Neural cell (in vitro differentiated cells): ENCODE results near the gene CTDSP2. TPM values are rescaled to one million over a fixed set of nuclear protein-coding genes. Genes with fewer than 3 reads are reported as not detected.

Experiments
- H2AFZ ChIP-seq: fragments of 200-600, 300-800 bp; sonication (generic), shearing (Covaris generic); 2 replicates; pipeline ENCODE4 v1.6.0; 2014; ENCODE audit warnings: low read depth, mild to moderate bottlenecking, antibody characterized with exemption, low read length, moderate library complexity
- H3F3A ChIP-seq: fragments of 200-600 bp; shearing (Covaris generic); 2 replicates; pipeline ENCODE4 v1.6.1; 2016; ENCODE audit warnings: mild to moderate bottlenecking, moderate library complexity, mixed read lengths, antibody characterized with exemption, low read length; ENCODE audit not compliant: insufficient read depth, poor library complexity, severe bottlenecking
- H3K27ac ChIP-seq: fragments of 200-600, 300-800 bp; sonication (generic), shearing (Covaris generic); 2 replicates; pipeline ENCODE4 v1.5.1; 2014; ENCODE audit warnings: mild to moderate bottlenecking, low read length, moderate library complexity
- H3K27me3 ChIP-seq: fragments of 300-800, 200-600 bp; sonication (generic), shearing (Covaris generic); 2 replicates; pipeline ENCODE4 v1.6.0; 2014; ENCODE audit warnings: mild to moderate bottlenecking, low read depth, low read length, moderate library complexity; ENCODE audit not compliant: insufficient read depth
- H3K36me3 ChIP-seq: fragments of 300-800, 200-600 bp; sonication (generic), shearing (Covaris generic); 2 replicates; pipeline ENCODE4 v1.5.1; 2014; ENCODE audit warnings: mild to moderate bottlenecking, antibody characterized with exemption, low read length, moderate library complexity; ENCODE audit not compliant: insufficient read depth
- H3K4me2 ChIP-seq: fragments of 300-800, 200-600 bp; sonication (generic), shearing (Covaris generic); 2 replicates; pipeline ENCODE4 v1.6.0; 2014; ENCODE audit warnings: mild to moderate bottlenecking, low read length
- H3K4me3 ChIP-seq: fragments of 300-800, 200-600 bp; sonication (generic), shearing (Covaris generic); 2 replicates; pipeline ENCODE4 v1.5.1; 2014; ENCODE audit warnings: mild to moderate bottlenecking, low read length, moderate library complexity
- H3K79me2 ChIP-seq: fragments of 200-600 bp; shearing (Covaris generic); replicated peaks from 2 replicates; pipeline ENCODE4 v1.6.0; 2014; ENCODE audit warnings: mild to moderate bottlenecking, low read length, moderate library complexity; ENCODE audit not compliant: insufficient read depth
- H3K9ac ChIP-seq: fragments of 300-800, 200-600 bp; sonication (generic), shearing (Covaris generic); 2 replicates; pipeline ENCODE4 v1.6.1; 2016; ENCODE audit warnings: mild to moderate bottlenecking, low read length, mixed read lengths
- H3K9me2 ChIP-seq: fragments of 200-600 bp; shearing (Covaris generic); 2 replicates; pipeline ENCODE4 v1.6.1; 2016; ENCODE audit warnings: mild to moderate bottlenecking, low read length, mixed read lengths; ENCODE audit not compliant: insufficient read depth
- H3K9me3 ChIP-seq: fragments of 200-600, 300-800 bp; sonication (generic), shearing (Covaris generic); 2 replicates; pipeline ENCODE4 v1.6.1; 2016; ENCODE audit warnings: mild to moderate bottlenecking, mixed run types, low read length, moderate library complexity, mixed read lengths
- H4K20me1 ChIP-seq: fragments of 200-600 bp; shearing (Covaris generic); 2 replicates; pipeline ENCODE4 v1.6.1; 2016; ENCODE audit warnings: mild to moderate bottlenecking, mixed run types; ENCODE audit not compliant: insufficient read depth
- CTCF ChIP-seq: fragments of 450-650 bp; IDR thresholded peaks from 2 replicates; pipeline ENCODE4 v1.5.1; 2014; ENCODE audit warnings: antibody characterized with exemption, mild to moderate bottlenecking, moderate library complexity; ENCODE audit not compliant: poor library complexity, severe bottlenecking
- EP300 ChIP-seq: fragments of 450-650 bp; conservative IDR thresholded peaks from 2 replicates; pipeline ENCODE4 v1.6.1; 2014; ENCODE audit warnings: antibody characterized with exemption, mild to moderate bottlenecking, moderate library complexity; ENCODE audit not compliant: poor library complexity, severe bottlenecking
- EZH2 ChIP-seq: fragments of 200-600, 300-800 bp; shearing (Covaris generic), sonication (generic); IDR thresholded peaks from 2 replicates; pipeline ENCODE4 v1.6.1; 2014; ENCODE audit warnings: antibody characterized with exemption, low read length, borderline replicate concordance, mild to moderate bottlenecking; ENCODE audit not compliant: insufficient read depth, poor library complexity, severe bottlenecking
- MXI1 ChIP-seq: fragments of 450-650 bp; conservative IDR thresholded peaks from 2 replicates; pipeline ENCODE4 v1.6.1; 2014; ENCODE audit warnings: antibody characterized with exemption, mild to moderate bottlenecking; ENCODE audit not compliant: poor library complexity, severe bottlenecking
- POLR2AphosphoS5 ChIP-seq: IDR thresholded peaks from 2 replicates; pipeline ENCODE4 v1.6.1; 2012
- RAD21 ChIP-seq: fragments of 450-650 bp; conservative IDR thresholded peaks from 2 replicates; pipeline ENCODE4 v1.6.1; 2014; ENCODE audit warnings: antibody characterized with exemption, mild to moderate bottlenecking, moderate library complexity
- REST ChIP-seq: IDR thresholded peaks from 2 replicates; pipeline ENCODE4 v1.6.1; 2012; ENCODE audit warnings: borderline replicate concordance
- SMC3 ChIP-seq: fragments of 450-650 bp; conservative IDR thresholded peaks from 2 replicates; pipeline ENCODE4 v1.6.1; 2014; ENCODE audit warnings: antibody characterized with exemption, mild to moderate bottlenecking, moderate library complexity; ENCODE audit not compliant: poor library complexity
- TAF1 ChIP-seq: IDR thresholded peaks from 2 replicates; pipeline ENCODE4 v1.6.1; 2012; ENCODE audit warnings: low read depth
- polyA plus RNA-seq: library from polyadenylated mRNA; depleted of rRNA; stranded (reverse); fragments of >200 nt; gene quantifications from 2 replicates; pipeline ENCODE4 v1.2.3, GENCODE V29; 2014

The CTDSP2 gene
- polyA plus RNA-seq, 1 donor from 2014 or later: 23.6 TPM

- Histone ChIP-seq H2AFZ (no peak overlapping the region), H3K4me2 (no peak overlapping the region), H3F3A (no peaks in the 10 kb centered on the region), H3K9me2 (no peaks in the 10 kb centered on the region), H3K9me3 (no peaks in the 10 kb centered on the region), H3K4me3 (no peak overlapping the region), H4K20me1 (no peaks in the 10 kb centered on the region), H3K36me3 (no peaks in the 10 kb centered on the region), H3K9ac (no peak overlapping the region), H3K27me3 (no peaks in the 10 kb centered on the region), H3K27ac (no peak overlapping the region), H3K79me2 (no peaks in the 10 kb centered on the region)
- TF ChIP-seq REST (no peak), SMC3 (no peak), TAF1 (no peak), CTCF (no peak), POLR2AphosphoS5 (no peak), RAD21 (no peak), EZH2 (no peak), MXI1 (no peak), EP300 (no peak)
Measured at GRCh38 chr12:57800965-57801364, 45.6 kb downstream of the CTDSP2 start.

- H3K4me2 ChIP-seq: no peak overlapping the region
- no peaks in the 10 kb centered on the region for H3K79me2 ChIP-seq
- H3K27me3 ChIP-seq: no peaks in the 10 kb centered on the region
- no peaks in the 10 kb centered on the region for H4K20me1 ChIP-seq
- no peak overlapping the region for H3K4me3 ChIP-seq
- no peaks in the 10 kb centered on the region for H3K9me2 ChIP-seq
- TF ChIP-seq REST (no peak), MXI1 (no peak), RAD21 (no peak), EZH2 (no peak), CTCF (no peak), TAF1 (no peak)
- no peak overlapping the region for H3K9ac ChIP-seq
- H3K27ac ChIP-seq: no peak overlapping the region
- H2AFZ ChIP-seq: no peak overlapping the region
- H3F3A ChIP-seq: no peaks in the 10 kb centered on the region
- H3K36me3 ChIP-seq: no peaks in the 10 kb centered on the region
- no peaks in the 10 kb centered on the region for H3K9me3 ChIP-seq
Measured at GRCh38 chr12:57797933-57798332, 48.6 kb downstream of the CTDSP2 start.
